Measurements from ENCODE around the gene SLC30A4. TPM values are rescaled to one million over a fixed set of nuclear protein-coding genes. Genes with fewer than 3 reads are reported as not detected.

The SLC30A4 gene
- total and polyA plus RNA-seq, 2 of the 8 experiments (the other 6 are each of a cell fraction or from before 2014, with no cell fraction given), result under 0.01 to 0.07 TPM

DNA sequence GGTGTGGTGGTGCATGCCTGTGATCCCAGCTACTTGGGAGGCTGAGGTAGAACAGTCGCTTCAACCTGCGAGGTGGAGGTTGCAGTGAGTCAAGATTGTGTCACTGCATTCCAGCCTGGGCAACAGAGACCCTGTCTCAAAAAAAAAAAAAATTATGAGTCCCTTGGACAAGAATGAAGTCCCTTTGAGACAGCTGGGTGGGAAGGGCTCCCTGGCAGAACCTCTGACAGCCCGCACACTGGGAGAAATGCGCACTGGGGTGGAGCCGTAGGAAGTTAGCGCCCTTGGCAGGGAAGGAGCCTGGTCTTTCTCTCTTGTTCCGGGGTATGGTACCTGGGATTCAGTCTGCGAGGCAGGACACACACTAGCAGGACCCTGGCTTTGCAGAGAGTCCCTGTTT, 51.4 kb downstream of the SLC30A4 start:
- no peak overlapping the region for H4K91ac ChIP-seq (replicated peaks; ENCODE audit: insufficient read length, low read length)
- H3K4me1 ChIP-seq (replicated peaks in 1 of 4; ENCODE audit: control insufficient read depth in 3 of 4, insufficient read depth in 4 of 4, low read length in 3 of 4), result peaks cover 0 to 8% (median 6%) of the 10 kb centered on the region in 4 experiments; a peak in 4 of 7 replicates
- no peak overlapping the region for H2BK15ac ChIP-seq (ENCODE audit: low read length)
- H3K9me3 ChIP-seq (ENCODE audit: insufficient read depth in 2 of 2, low read depth in 1 of 2, low read length in 1 of 2), result 0 out of 4 replicates have a peak, but pooled peaks cover 0 to 4% of the 10 kb centered on the region in 2 experiments
- no peaks in the 10 kb centered on the region for H3K23me2 ChIP-seq (ENCODE audit: low read depth, low read length)
- no peak overlapping the region for H2AFZ ChIP-seq (ENCODE audit: low read length)
- 72% methylated on average over 8 of the region's 8 CpGs; no CpG with 5 or more reads in 1 of the 2 experiments for WGBS, 2 experiments (ENCODE audit: extremely low coverage in 1 of 2, insufficient coverage in 1 of 2, insufficient read length in 1 of 2, insufficient replicate concordance in 2 of 2, low coverage in 1 of 2, low lambda C conversion rate in 2 of 2, missing lambda C conversion rate in 1 of 2)
- no peak overlapping the region for H3K18ac ChIP-seq (ENCODE audit: extremely low read depth, low read length)
- H3K4me2 ChIP-seq (ENCODE audit: insufficient read depth in 1 of 2, low read depth in 2 of 2, low read length in 2 of 2), result no peak overlapping the region
- DNase-seq (ENCODE audit: low read depth in 1 of 2, low spot score in 2 of 2) (no peak), FAIRE-seq (no peak)
- H3K23ac ChIP-seq (ENCODE audit: insufficient read length), result no peak overlapping the region
- no peak overlapping the region for H2BK20ac ChIP-seq (ENCODE audit: low read length)
- H3K79me2 ChIP-seq (ENCODE audit: control insufficient read depth in 1 of 2, insufficient read depth in 2 of 2, low read length in 2 of 2), result no peaks in the 10 kb centered on the region
- no peak overlapping the region for H3K4ac ChIP-seq (replicated peaks; ENCODE audit: insufficient read length, low read depth, low read length)
- no peak overlapping the region for H2AK5ac ChIP-seq (ENCODE audit: low read depth, low read length)
- TF ChIP-seq YY1 (IDR thresholded peaks at IDR 0.05; ENCODE audit: low read depth, low read length) (no peak), SP4 (IDR thresholded peaks at IDR 0.05; ENCODE audit: low read length) (no peak), GABPA (IDR thresholded peaks at IDR 0.05; ENCODE audit: borderline replicate concordance, insufficient read depth, low read length) (no peak), SAP30 (IDR thresholded peaks at IDR 0.05; ENCODE audit: insufficient read depth, insufficient replicate concordance, low read length) (no peak), SIN3A (conservative IDR thresholded peaks at IDR 0.05 in 1 of 2, IDR thresholded peaks at IDR 0.05 in 1 of 2; ENCODE audit: low read depth in 1 of 2, low read length in 2 of 2) (no peak), CEBPB (IDR thresholded peaks at IDR 0.05; ENCODE audit: low read depth, low read length) (no peak), SIX5 (IDR thresholded peaks at IDR 0.05; ENCODE audit: low read depth, low read length) (no peak), SUZ12 (IDR thresholded peaks at IDR 0.05; ENCODE audit: low read length) (no peak), HDAC6 (IDR thresholded peaks at IDR 0.05; ENCODE audit: low read depth, low read length) (no peak), SP2 (IDR thresholded peaks at IDR 0.05; ENCODE audit: low read length) (no peak), KDM4A (IDR thresholded peaks at IDR 0.05; ENCODE audit: low read depth, low read length, severe bottlenecking) (no peak)
- TF ChIP-seq, protein P1, sequence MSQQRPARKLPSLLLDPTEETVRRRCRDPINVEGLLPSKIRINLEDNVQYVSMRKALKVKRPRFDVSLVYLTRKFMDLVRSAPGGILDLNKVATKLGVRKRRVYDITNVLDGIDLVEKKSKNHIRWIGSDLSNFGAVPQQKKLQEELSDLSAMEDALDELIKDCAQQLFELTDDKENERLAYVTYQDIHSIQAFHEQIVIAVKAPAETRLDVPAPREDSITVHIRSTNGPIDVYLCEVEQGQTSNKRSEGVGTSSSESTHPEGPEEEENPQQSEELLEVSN (IDR thresholded peaks at IDR 0.05), result no peak
- H3K36me3 ChIP-seq (ENCODE audit: control insufficient read depth in 2 of 4, insufficient read depth in 4 of 4, low read length in 3 of 4), result no peaks in the 10 kb centered on the region
- H4K8ac ChIP-seq (ENCODE audit: extremely low read depth, insufficient read depth, low read length), result no peak overlapping the region
- no peak overlapping the region for H3K9ac ChIP-seq (replicated peaks in 1 of 4; ENCODE audit: extremely low read depth in 1 of 4, low read depth in 3 of 4, low read length in 3 of 4)
- no peak overlapping the region for H3K14ac ChIP-seq (ENCODE audit: insufficient read length)
- peaks cover 76 to 95% (median 95%) of the 10 kb centered on the region in 4 experiments for H3K27me3 ChIP-seq (replicated peaks in 1 of 4; ENCODE audit: control insufficient read depth in 3 of 4, extremely low read depth in 1 of 4, insufficient read depth in 3 of 4, low read length in 3 of 4)
- H3K79me1 ChIP-seq (ENCODE audit: low read depth, low read length), result no peaks in the 10 kb centered on the region
- H3K27ac ChIP-seq (ENCODE audit: low read depth, low read length), result no peak overlapping the region
- peaks cover 11 to 26% of the 10 kb centered on the region in 2 experiments for H4K20me1 ChIP-seq (replicated peaks in 1 of 2; ENCODE audit: control insufficient read depth in 1 of 2, insufficient read depth in 2 of 2, low read length in 2 of 2)
- H4K5ac ChIP-seq (ENCODE audit: insufficient read length, low read depth, low read length), result no peak overlapping the region
- no peak overlapping the region for H2BK120ac ChIP-seq (replicated peaks; ENCODE audit: low read depth, low read length)
- ChIA-PET CTCF (ENCODE audit: partially characterized antibody) (interaction anchor here (1.1 to 2.4 kb wide), 4 partner anchors 10 to 140 kb away, joined by 3 to 7 read pairs (median 3); no protein-coding TSS in a partner anchor), POLR2A (ENCODE audit: partially characterized antibody) (interaction anchor here (0.6 kb wide), 1 partner anchor 19 kb away, joined by 4 read pairs; no protein-coding TSS in a partner anchor)
- H3K56ac ChIP-seq (replicated peaks; ENCODE audit: insufficient read length, low read depth, low read length), result no peak overlapping the region
- no peak overlapping the region for H2BK12ac ChIP-seq (ENCODE audit: low read depth, low read length)
- H3K4me3 ChIP-seq (ENCODE audit: extremely low read depth in 1 of 4, insufficient read depth in 2 of 4, low read depth in 3 of 4, low read length in 4 of 4), result no peak overlapping the region
- no peak overlapping the region for H2BK5ac ChIP-seq (ENCODE audit: low read depth, low read length)

Measured in H1 (cell line).